ENCODE measurements around the gene UBE4B.

UBE4B gene

DNA sequence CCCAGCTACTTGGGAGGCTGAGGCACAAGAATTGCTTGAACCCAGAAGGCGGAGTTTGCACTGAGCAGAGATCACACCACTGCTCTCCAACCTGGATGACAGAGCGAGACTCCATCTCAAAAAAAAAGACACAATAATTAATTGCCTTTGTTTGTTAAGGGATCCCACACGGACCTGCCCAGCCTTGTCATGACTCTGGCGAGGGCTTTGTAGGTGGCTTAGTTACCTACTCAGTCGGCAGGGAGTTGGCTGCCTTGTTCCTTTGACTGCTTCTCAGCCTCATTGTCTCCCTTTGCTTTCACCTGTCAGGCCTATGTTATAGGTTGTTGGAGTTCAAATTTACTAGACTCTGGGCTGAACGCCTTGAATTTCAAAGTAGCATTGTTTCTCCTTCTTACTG is 82.0 kb downstream of the UBE4B start:
- ATAC-seq, result no peak

DNA sequence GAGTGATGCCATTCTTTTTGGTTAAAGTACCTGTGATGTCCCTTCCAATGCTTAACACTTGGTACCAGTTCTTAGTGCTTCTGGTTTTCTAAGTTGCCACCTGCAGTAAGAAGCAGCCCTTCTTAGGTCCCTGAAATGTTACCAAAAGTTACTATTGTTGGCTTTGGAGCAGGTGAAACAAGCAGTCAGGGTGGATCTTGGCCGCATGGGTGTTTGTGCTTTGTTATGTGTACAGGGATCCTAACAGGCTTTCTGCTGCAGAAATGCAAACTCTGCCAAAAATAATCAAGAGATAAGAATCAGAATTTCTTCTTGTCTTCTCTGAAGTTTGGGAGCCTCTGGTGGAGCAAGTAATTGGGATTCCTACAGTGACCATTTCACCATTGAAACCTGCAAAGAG is 84.4 kb downstream of the UBE4B start:
- ATAC-seq (no peak), DNase-seq (no peak)

More for the DNA sequence above, 82.0 kb downstream of the UBE4B start:
- DNase-seq, result no peak

DNA sequence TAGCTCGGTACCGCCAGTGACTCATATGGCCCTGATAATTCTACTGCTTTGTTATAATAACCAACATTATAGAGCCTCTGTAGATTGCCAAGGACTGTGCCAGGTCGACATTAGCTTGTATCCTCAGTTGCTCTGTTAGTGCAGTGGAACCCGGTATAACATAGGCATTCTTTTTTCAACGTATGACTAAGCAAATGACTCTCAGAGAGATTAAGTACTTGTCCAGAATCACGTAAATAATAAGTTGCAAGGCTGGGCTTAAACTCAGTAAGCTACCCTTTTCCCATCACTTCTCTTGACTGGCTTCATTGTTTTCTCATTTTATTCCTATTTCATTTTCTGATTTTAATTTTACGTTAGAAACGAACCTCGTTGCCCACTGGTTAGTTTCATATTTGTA is 85.1 kb downstream of the UBE4B start:
- ATAC-seq, result no peak
- no peak for DNase-seq

DNA sequence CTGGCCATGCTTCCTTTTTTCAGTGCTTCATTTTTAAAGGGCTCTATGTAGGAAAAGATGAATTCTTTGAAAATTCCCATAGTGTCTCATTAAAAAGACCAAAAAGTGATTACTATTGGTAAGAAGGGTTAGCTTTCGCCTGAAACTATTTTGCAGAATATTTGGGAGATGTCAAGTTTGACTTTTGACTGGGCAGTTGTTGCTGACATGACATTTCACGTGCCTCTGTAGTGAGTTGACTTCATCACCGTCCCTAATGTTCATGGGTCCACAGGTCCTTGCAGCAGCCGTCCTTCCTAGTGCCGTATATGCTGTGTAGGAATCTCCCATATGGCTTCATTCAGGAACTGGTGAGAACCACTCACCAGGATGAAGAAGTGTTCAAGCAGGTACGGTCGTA is 88.9 kb downstream of the UBE4B start:
- DNase-seq, result no peak
- ATAC-seq, result no peak

DNA sequence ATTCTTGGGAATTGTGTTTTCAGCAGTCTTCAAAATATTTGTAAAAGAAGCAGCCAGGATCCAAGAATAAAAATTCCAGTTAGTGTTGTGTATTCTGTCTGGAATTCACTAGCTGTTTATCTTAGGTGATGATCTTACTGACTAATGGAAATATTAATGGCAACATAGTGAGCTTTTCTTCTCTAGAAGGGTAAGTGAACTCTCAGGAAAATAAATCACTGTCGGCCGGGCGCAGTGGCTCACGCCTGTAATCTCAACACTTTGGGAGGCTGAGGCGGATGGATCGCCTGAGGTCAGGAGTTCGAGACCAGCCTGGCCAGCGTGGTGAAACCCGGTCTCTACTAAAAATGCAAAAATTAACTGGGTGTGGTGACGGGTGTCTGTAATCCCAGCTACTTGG is 90.2 kb downstream of the UBE4B start:
- no peak for DNase-seq

DNA sequence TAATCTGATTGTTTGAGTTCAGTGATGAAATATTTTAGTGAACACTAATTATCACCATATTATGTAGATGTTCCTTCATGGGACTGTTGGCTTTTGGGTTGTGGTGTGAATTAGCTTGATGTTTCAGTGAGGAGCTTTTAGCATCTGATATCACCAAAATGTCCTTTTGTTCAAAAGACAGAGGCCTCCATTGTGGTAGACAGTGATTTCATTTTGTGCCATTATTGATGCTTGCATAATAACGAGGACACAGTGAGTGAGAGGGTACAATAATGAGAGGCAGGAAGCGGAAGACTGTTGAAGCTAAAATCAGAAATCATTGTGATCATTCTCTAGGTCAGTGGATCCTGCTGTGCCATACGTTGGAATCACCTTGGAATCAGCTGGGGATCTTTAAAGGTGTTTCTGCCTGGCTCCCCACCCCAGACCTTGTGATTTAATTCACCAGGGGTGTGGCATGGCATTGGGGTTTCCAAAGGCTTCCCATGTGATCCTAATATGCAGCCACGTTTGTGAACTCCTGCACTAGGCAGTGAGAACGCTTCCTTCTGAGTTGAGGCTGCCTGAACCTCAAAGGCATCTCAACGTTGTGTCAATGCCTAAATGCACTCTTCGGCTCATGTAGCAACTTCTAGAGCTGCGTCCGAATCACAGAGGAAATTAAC is 95.5 kb downstream of the UBE4B start:
- no peak for DNase-seq
- no peak for ATAC-seq

More for the DNA sequence above, 90.2 kb downstream of the UBE4B start:
- no peak for ATAC-seq

DNA sequence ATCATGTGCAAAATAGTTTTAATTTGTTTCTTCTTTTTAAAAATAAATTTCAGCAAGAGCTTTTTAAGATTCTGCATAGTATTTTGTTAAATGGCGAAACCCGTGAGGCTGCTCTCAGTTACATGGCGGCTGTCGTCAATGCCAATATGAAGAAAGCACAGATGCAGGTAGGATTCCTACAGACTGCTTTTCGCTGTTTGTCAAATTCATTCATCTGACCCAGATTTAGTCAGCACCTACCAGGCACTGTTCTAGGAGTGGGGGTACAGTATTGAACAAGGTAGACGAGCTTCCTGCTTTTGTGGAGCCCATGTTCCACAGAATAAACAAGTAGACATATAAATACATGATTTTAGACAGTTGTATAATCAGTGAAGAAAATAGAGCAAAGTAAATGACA is 99.6 kb downstream of the UBE4B start:
- DNase-seq, result no peak
- no peak for ATAC-seq

DNA sequence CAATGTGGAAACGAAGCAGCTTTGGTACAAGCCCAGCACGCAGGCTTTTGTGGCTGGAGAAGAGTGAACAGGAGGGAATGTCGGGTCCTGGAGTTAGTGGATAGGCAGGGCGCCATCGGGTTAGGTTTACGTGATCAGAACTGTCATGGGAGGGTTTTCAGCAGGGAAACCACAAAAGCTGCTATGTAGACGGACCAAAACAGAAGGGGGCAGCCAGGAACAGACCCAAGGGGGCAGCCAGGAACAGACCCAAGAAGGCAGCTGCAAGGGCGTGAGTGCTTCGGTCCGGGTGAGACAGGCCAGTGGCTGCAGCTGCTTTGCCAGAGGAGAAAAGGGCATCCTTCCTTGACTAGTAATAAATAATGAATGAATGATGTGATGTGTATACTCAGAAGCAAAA is 100.1 kb downstream of the UBE4B start:
- ATAC-seq (no peak), DNase-seq (no peak)

DNA sequence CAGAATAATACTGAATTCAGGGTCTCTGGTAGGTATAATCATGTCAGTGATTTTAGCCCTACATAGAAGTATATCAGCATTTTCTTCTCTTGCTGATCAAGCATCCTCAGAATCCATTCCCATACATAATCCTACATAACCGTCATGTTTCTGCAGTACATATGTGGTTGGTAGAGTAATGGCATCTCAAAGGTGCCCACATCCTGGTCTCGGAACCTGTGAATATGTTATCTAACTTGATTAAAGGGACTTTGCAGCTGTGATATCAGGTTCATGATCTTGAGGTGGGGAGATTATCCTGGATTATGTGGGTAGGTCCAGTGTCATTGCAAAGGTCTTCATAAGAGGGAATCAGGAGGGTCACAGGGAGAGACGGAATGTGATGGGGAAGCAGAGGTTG is 108.2 kb downstream of the UBE4B start:
- DNase-seq, result no peak
- ATAC-seq, result no peak

DNA sequence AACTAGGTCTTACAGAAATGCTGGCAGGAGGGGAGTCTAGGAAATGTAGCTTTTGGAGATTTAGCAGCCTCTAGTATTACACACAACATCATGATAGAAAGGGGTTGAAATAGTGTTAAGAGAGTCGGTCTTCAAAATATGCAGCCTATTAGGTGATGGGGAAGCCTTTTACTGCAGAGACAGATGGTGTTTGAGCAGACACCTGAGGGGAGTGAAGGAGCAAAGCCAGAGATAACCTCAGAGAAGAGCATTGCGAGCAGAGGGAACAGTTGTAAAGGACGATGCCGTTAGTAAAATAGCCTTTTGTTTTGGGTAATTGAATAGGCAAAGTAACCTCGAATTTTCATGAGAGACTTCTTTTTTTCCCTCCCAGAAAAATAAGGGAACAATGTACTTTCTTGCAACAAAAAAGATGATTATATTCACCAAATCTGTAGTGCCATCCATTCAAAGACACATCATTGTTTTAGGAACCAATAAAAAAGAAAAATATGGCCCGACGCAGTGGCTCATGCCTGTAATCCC is 111.3 kb downstream of the UBE4B start:
- no peak for DNase-seq
- ATAC-seq, result no peak

DNA sequence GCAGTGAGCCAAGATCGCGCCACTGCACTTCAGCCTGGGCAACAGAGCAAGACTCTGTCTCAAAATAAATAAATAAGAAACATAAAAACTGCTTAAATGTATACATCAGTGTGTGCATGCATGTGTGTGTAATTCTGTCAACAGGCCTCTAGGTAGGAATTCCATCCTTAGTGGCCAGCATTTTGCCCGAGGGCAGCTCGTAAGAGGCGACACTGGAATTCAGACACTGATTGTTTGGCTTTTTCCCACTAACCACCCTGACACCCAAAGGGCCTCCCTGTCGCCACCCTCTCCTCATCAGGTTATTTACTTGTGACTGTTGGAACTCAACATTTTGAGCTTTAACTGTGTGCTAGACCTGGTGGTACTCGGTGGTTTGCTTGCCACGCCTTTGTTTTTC is 113.6 kb downstream of the UBE4B start:
- DNase-seq (no peak), ATAC-seq (no peak)

DNA sequence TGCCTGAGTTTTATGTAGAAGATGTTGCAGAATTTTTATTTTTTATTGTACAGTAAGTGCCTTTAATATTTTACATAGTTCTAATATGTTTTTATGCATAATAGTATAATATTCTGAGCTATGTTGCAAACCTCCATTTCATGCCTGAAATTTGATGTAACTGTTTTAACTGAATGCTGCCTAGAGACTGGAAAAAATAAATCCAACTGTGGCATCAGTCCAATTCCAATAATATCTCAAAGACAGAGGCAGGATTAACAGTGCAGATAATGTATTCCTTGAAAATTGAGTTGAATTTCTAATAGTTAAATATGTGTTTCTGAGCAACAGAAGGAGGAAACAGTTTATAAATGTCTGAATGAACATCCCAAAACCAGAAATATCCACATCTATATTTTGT is 116.5 kb downstream of the UBE4B start:
- ATAC-seq, result no peak

DNA sequence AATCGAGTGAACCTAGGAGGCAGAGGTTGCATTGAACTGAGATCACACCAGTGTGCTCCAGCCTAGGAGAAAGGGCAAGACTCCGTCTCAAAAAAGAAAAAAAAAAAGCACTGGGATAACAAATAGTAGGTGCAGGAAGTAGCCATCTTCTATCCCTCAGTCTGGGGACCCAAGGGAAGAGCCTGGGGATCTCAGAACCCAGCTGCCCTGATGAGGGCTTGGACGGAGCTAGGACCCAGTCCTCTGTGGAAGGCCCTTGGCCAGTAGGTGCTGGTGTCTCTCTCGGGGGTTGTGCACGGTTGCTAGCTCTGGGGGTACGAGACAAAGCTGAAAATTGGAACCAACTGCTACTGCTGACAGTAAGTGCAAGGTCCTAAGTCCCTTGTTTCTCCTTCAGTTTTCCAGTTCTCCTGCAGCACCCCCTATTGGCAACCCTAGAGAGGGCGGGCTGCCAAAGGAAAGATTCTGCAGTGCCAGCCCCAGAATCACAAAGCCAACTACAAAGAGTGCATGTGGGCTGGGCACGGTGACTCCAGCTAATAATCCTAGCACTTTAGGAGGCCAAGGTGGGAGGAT is 120.0 kb downstream of the UBE4B start:
- DNase-seq (peak; percentile 51), ATAC-seq (peak; percentile 61)

More for the DNA sequence above, 116.5 kb downstream of the UBE4B start:
- DNase-seq, result no peak

DNA sequence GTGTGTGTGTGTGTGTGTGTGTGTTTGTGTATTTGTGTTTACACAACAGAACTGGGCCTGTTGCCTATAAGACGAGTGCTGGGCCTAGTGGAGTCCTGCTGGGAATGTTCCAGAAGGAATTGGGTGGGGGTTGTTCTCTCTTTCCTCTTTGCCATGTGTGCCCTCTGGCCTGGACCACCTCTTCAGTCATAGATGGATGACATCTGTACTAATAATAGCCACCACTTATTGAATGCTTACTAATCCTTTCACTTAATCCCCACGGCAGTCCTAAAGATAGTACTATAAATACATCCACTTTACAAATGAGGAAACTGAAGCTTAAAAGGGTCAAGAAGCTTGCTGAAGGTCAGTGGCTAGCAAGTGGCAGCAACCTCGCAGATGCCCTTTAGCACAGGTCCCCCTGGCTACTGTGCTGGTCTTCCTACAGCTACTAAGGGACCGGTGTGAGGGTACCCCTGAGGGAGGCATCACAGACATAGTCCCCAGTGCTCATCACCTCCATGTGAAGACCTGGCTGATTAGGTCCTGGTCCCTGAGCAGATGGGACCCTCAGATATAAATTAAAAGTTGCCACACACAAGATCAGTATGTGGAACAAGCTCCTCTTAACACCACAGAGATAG is 122.4 kb downstream of the UBE4B start:
- DNase-seq (no peak), ATAC-seq (no peak)

DNA sequence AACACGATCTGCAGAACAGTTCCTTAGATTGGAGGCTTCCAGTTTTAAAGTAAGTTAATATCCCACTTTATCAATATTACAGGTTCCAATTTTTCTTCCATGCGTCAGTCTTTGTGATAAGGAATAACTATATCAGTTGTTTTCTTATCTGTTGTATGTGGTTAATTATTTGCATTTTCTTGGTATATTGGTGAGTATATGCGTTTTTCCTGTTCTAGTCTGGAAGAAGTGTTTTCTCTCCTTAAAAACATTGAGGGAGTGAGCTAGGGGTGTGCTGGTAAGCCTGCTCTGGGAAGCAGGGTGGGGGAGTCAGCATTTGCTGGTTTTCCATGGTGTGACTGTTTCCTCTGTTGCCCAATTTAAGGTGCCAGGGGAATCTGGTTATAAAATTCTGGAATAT is 127.4 kb downstream of the UBE4B start:
- ATAC-seq, result no peak
- DNase-seq, result no peak

DNA sequence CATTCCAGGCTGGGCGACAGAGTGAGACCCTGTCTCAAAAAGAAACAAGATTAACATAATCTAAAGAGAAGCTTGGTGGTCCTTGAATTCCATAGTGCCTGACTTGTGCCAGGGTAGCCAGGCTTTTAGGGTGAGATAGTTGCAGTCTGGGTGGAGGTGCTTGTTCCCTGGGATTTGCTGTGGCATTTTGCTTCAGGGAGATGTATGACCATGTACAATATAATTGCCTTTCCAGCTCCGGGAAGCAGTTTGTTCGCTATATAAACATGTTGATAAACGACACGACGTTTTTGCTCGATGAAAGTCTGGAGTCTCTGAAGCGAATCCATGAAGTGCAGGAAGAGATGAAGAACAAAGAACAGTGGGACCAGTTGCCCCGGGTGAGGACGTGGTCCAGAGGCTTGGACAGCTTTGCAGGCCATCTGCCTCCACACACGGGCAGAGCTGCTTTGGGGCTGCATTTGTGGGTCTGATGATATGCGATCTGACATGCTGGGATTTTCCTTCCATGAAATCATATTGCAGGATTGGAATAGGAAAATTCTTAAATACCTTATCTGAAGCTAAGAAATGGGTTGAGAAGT is 128.2 kb downstream of the UBE4B start:
- ATAC-seq (no peak), DNase-seq (no peak)

DNA sequence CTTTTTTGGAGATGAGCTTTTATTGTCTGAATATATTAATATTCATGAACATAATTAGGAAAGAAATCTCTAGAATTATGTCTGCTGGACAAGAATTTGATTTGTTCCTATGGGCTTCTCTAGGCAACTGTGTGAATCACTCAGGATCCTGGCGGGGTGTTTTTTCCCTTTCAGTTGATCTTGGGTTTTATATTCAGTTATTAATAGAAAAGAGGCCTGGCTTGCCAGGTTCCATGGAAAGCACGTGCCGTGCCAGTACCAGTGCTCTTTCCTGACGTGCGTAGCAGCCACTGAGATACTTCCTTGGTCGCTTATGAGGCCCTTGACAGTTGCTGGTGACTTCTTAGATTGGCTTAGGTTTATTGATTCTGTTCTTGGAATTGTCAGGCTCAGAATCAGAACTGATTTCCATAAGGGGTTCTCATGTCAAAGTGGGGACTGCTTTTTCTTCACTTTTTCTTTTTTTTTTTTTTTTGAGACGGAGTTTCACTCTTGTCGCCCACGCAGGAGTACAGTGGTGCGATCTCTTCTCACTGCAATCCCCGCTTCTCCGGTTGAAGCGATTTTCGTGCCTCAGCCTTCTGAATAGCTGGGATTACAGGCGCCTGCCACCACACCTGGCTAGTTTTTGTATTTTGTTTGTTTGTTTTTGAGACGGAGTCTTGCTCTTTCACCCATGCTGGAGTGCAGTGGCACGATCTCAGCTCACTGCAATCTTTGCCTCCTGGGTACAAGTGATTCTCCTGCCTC is 129.0 kb downstream of the UBE4B start:
- ATAC-seq, result no peak

DNA sequence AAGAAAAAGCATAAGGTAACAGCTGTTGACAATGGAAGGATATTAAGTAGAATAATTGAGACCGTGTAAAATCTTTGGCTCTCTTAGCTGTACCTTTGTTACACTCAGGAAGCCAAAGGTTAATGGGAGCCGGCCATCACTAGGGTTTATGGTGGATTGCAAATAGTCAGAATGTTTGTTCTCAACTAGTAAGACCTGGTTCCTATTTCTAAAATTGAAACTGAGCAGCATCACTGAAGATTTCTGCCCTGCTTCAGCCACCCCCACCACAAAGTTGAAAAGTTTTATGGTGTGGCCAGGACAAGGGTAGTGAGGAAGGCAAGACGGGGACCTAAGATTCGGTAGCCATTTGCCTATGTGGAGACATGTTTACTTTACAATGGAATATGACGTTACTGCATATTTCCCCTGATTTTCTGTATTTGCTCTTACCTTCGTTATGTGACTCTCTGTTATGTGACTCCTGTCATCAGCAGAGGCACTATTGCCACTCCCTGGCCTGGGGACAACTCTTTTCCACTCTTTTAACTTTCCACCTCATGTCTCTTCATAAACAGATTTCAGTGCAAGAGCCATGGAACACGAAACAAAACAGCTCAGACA is 136.3 kb downstream of the UBE4B start:
- no peak for DNase-seq
- no peak for ATAC-seq

More for the DNA sequence above, 129.0 kb downstream of the UBE4B start:
- no peak for DNase-seq

DNA sequence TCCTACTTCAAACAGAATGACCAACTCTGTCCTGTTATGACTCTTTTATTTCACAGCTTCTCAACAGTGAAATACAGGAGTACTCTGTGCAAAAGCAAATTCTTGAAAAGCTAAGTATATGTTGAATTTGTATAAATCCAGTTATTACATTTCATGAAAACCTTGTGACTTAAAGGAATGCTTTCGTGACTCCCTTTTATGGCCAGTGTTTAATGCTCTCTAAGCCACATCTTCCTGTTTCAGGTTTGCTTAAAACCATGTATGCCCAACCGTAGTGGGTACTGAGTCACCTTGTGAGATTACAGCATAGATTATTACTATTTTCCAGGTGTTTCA is 137.4 kb downstream of the UBE4B start:
- DNase-seq, result no peak

DNA sequence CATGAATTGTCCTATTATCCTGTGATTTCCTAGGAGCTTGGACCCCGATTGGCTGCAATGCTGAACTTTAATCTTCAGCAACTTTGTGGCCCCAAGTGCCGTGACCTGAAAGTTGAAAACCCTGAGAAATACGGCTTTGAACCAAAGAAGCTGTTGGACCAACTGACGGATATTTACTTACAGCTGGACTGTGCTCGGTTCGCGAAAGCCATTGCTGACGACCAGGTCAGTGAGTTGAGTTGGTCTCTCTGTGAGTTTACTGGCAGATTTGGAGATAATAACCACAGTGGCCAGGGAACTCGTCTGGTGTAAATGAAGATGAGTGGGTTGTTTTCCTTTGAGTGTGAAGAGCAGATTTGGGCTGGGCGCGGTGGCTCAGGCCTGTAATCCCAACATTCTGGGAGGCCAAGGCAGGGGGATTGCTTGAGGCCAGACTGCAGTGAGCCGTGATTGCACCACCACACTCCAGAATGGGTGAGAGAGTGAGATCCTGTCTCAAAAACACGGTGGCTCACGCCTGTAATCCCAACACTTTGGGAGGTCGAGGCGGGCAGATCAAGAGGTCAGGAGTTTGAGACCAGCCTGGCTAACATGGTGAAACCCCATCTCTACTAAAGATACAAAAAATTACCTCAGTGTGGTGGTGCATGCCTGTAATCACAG is 138.5 kb downstream of the UBE4B start:
- no peak for ATAC-seq
- no peak for DNase-seq

More for the DNA sequence above, 137.4 kb downstream of the UBE4B start:
- peak; percentile 92 for ATAC-seq

DNA sequence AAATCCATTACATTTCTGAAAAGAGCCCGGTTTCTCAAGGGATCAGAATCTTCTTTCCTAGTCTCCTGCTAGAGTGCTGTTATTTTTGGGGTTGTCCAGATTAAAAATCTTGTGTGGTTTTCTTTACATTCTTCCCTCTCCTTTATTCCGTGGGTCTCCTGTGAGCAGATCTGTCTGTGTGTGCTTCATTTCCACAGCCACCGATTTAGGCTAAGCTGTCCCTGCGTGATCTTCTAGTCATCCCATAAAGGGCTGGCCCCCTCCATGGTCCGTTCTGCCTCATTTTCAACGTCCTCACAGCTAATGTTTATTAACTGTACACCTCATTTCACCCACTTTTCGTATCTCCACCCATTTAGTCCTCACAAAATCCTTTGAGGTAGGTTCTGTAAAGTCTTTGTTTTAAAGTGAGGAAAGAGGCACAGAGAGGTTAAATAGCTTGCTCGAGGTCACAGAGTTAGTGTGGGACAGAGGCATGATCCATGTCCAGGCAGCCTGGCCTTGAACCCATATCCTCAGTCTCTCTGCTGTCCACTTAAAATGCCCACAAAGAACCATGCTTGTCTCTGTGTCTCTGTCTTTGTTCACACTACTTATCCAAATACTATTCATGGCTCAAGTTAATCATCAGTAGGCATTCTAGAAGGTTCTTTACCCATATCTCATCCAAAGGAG is 139.4 kb downstream of the UBE4B start:
- no peak for DNase-seq
- ATAC-seq, result no peak
